ENCODE results near the gene HEY2.

Gene HEY2

DNA sequence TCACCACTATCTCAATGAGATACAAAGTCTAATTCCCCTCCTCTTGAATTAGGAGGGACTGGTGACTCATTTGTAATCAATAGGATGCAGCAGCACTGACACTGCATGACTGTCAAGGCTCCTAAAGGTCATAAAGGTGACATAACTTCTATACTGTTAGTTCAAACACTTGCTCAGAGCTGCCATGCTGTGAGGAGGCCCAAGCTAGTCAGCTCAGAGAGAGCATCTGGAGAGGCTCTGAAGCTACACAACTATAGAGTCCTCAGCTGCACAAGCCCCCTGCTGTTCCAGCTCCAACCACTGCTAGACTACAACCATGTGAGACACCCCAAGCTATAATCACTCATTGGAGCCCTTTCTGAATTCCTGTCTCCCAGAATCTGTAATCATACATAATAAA is 17.0 kb upstream of the HEY2 start:
- no peaks in the 10 kb centered on the region for H3K36me3 ChIP-seq (replicated peaks; ENCODE audit: insufficient read depth, low read length)
- no peak overlapping the region for H3K9ac ChIP-seq (ENCODE audit: low read length)
- H3K27ac ChIP-seq (ENCODE audit: low read length) = no peak overlapping the region
- no peaks in the 10 kb centered on the region for H3F3A ChIP-seq (ENCODE audit: insufficient read depth, low read length)
- no peaks in the 10 kb centered on the region for H3K79me2 ChIP-seq (ENCODE audit: low read length)
- no peak overlapping the region for H3K4me3 ChIP-seq (ENCODE audit: low read length)
- no peak overlapping the region for H2AFZ ChIP-seq (ENCODE audit: low read length)
- TF ChIP-seq, protein P1, sequence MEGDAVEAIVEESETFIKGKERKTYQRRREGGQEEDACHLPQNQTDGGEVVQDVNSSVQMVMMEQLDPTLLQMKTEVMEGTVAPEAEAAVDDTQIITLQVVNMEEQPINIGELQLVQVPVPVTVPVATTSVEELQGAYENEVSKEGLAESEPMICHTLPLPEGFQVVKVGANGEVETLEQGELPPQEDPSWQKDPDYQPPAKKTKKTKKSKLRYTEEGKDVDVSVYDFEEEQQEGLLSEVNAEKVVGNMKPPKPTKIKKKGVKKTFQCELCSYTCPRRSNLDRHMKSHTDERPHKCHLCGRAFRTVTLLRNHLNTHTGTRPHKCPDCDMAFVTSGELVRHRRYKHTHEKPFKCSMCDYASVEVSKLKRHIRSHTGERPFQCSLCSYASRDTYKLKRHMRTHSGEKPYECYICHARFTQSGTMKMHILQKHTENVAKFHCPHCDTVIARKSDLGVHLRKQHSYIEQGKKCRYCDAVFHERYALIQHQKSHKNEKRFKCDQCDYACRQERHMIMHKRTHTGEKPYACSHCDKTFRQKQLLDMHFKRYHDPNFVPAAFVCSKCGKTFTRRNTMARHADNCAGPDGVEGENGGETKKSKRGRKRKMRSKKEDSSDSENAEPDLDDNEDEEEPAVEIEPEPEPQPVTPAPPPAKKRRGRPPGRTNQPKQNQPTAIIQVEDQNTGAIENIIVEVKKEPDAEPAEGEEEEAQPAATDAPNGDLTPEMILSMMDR (IDR thresholded peaks at IDR 0.05; ENCODE audit: low read length) = no peak
- no peak for TF ChIP-seq EZH2phosphoT487 (IDR thresholded peaks at IDR 0.05; ENCODE audit: low read length)
- TF ChIP-seq EZH2 (optimal IDR thresholded peaks at IDR 0.05; ENCODE audit: low read depth, low read length) = no peak
- no peaks in the 10 kb centered on the region for H3K9me2 ChIP-seq (replicated peaks; ENCODE audit: insufficient read depth, low read length)
- H3K27me3 ChIP-seq (replicated peaks; ENCODE audit: insufficient read depth, low read length) = no peaks in the 10 kb centered on the region
- no peaks in the 10 kb centered on the region for H4K20me1 ChIP-seq (ENCODE audit: insufficient read depth, low read length)
- no peak overlapping the region for H3K4me2 ChIP-seq (ENCODE audit: low read depth, low read length)
- no peaks in the 10 kb centered on the region for H3K9me3 ChIP-seq (replicated peaks; ENCODE audit: insufficient read depth, low read length)
- no peak for DNase-seq
- H3K4me1 ChIP-seq (ENCODE audit: low read length) = no peaks in the 10 kb centered on the region

- H3K4me2 ChIP-seq (ENCODE audit: low read depth, low read length) = no peak overlapping the region
- H3K9me3 ChIP-seq (replicated peaks; ENCODE audit: insufficient read depth, low read length) = no peaks in the 10 kb centered on the region
- H3K36me3 ChIP-seq (replicated peaks; ENCODE audit: insufficient read depth, low read length) = no peaks in the 10 kb centered on the region
- H4K20me1 ChIP-seq (ENCODE audit: insufficient read depth, low read length) = no peaks in the 10 kb centered on the region
- no peaks in the 10 kb centered on the region for H3K79me2 ChIP-seq (ENCODE audit: low read length)
- no peak overlapping the region for H3K9ac ChIP-seq (ENCODE audit: low read length)
- H3K4me3 ChIP-seq (ENCODE audit: low read length) = no peak overlapping the region
- no peak overlapping the region for H2AFZ ChIP-seq (ENCODE audit: low read length)
- no peaks in the 10 kb centered on the region for H3K27me3 ChIP-seq (replicated peaks; ENCODE audit: insufficient read depth, low read length)
- no peaks in the 10 kb centered on the region for H3F3A ChIP-seq (ENCODE audit: insufficient read depth, low read length)
- no peak for DNase-seq
- no peaks in the 10 kb centered on the region for H3K4me1 ChIP-seq (ENCODE audit: low read length)
- no peak overlapping the region for H3K27ac ChIP-seq (ENCODE audit: low read length)
- H3K9me2 ChIP-seq (replicated peaks; ENCODE audit: insufficient read depth, low read length) = no peaks in the 10 kb centered on the region
- TF ChIP-seq EZH2 (optimal IDR thresholded peaks at IDR 0.05; ENCODE audit: low read depth, low read length) (no peak), EZH2phosphoT487 (IDR thresholded peaks at IDR 0.05; ENCODE audit: low read length) (no peak)
- TF ChIP-seq, protein P1 (IDR thresholded peaks at IDR 0.05; ENCODE audit: low read length) = no peak
Observed at GRCh38 chr6:125733516-125734300, 15.7 kb upstream of the HEY2 start.

DNA sequence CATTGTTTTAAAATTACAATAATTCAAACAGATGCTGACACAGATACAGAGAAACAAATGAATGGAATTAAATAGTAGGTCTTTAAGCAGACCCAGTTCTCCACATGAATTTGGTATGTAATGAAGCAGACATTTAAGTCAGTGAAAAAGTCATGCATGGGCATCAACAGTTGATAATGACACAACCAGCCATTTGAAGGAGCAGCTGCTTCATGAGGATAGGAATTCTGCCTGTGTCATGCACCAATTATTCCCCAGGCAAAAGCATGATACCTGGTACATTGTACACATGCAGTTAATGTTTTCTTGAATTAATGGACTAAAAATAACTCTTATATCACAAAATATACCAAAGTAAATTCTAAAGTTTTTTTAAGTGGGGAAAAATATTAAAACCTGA is 11.2 kb upstream of the HEY2 start:
- Histone ChIP-seq H3K9me3 (replicated peaks; ENCODE audit: insufficient read depth, low read length) (no peaks in the 10 kb centered on the region), H3K4me3 (ENCODE audit: low read length) (no peak overlapping the region), H3K9ac (ENCODE audit: low read length) (no peak overlapping the region), H2AFZ (ENCODE audit: low read length) (no peak overlapping the region), H3K9me2 (replicated peaks; ENCODE audit: insufficient read depth, low read length) (no peaks in the 10 kb centered on the region), H3K36me3 (replicated peaks; ENCODE audit: insufficient read depth, low read length) (no peaks in the 10 kb centered on the region), H3K27ac (ENCODE audit: low read length) (no peak overlapping the region), H4K20me1 (ENCODE audit: insufficient read depth, low read length) (no peaks in the 10 kb centered on the region), H3K4me1 (ENCODE audit: low read length) (0 out of 2 replicates have a peak, but pooled peaks cover 8% of the 10 kb centered on the region), H3K4me2 (ENCODE audit: low read depth, low read length) (no peak overlapping the region), H3F3A (ENCODE audit: insufficient read depth, low read length) (no peaks in the 10 kb centered on the region), H3K27me3 (replicated peaks; ENCODE audit: insufficient read depth, low read length) (no peaks in the 10 kb centered on the region), H3K79me2 (ENCODE audit: low read length) (no peaks in the 10 kb centered on the region)
- no peak for TF ChIP-seq EZH2phosphoT487 (IDR thresholded peaks at IDR 0.05; ENCODE audit: low read length)
- no peak for TF ChIP-seq EZH2 (optimal IDR thresholded peaks at IDR 0.05; ENCODE audit: low read depth, low read length)
- TF ChIP-seq, protein P1 (IDR thresholded peaks at IDR 0.05; ENCODE audit: low read length) = no peak
- no peak for DNase-seq
